HEK293T (cell line): ENCODE measurements around the gene TEKT2.

Experiments used
- CTCF ChIA-PET: fragments of 350-600 bp; formaldehyde crosslinking; extraction: SDS; loops from one replicate; lab custom pipeline; 2021; ENCODE audit warnings: antibody characterized with exemption, inconsistent platforms; lab: Yijun Ruan, JAX
- POLR2A ChIA-PET: fragments of 350-600 bp; formaldehyde crosslinking; extraction: SDS; loops from one replicate; lab custom pipeline; 2020; ENCODE audit warnings: antibody characterized with exemption, inconsistent platforms; lab: Yijun Ruan, JAX
- DNase-seq: peaks from one replicate; pipeline ENCODE4 v3.0.0; 2012; ENCODE audit warnings: mixed read lengths; ENCODE audit errors: extremely low spot score
- ARNT ChIP-seq: fragments of 450-650 bp; IDR thresholded peaks from 2 replicates; pipeline ENCODE4 v1.6.1; 2017; ENCODE audit warnings: mild to moderate bottlenecking
- BHLHE40 ChIP-seq: fragments of 450-650 bp; IDR thresholded peaks from 2 replicates; pipeline ENCODE4 v1.6.1; 2016; ENCODE audit warnings: mild to moderate bottlenecking, moderate library complexity, borderline replicate concordance
- CTBP1 ChIP-seq: fragments of 450-650 bp; IDR thresholded peaks from 2 replicates; pipeline ENCODE4 v1.6.1; 2016; ENCODE audit warnings: borderline replicate concordance
- ELF4 ChIP-seq: fragments of 450-650 bp; IDR thresholded peaks from 2 replicates; pipeline ENCODE4 v1.6.1; 2017; ENCODE audit warnings: antibody characterized with exemption
- FOXA1 ChIP-seq: fragments of 450-650 bp; IDR thresholded peaks from 2 replicates; pipeline ENCODE4 v1.6.1; 2016; ENCODE audit warnings: mild to moderate bottlenecking
- FOXK2 ChIP-seq: fragments of 450-650 bp; IDR thresholded peaks from 2 replicates; pipeline ENCODE4 v1.6.1; 2016; ENCODE audit warnings: mild to moderate bottlenecking
- FOXM1 ChIP-seq: fragments of 450-650 bp; IDR thresholded peaks from 2 replicates; pipeline ENCODE4 v1.6.1; 2017; ENCODE audit warnings: mild to moderate bottlenecking, borderline replicate concordance
- HDGF ChIP-seq: fragments of 450-650 bp; IDR thresholded peaks from 2 replicates; pipeline ENCODE4 v1.6.1; 2017; ENCODE audit warnings: antibody characterized with exemption, borderline replicate concordance
- L3MBTL2 ChIP-seq: fragments of 450-650 bp; conservative IDR thresholded peaks from 2 replicates; pipeline ENCODE4 v1.6.1; 2016; ENCODE audit warnings: mild to moderate bottlenecking
- LEF1 ChIP-seq: fragments of 450-650 bp; IDR thresholded peaks from 2 replicates; pipeline ENCODE4 v1.6.1; 2017; ENCODE audit warnings: mild to moderate bottlenecking, borderline replicate concordance
- NFRKB ChIP-seq: fragments of 450-650 bp; IDR thresholded peaks from 2 replicates; pipeline ENCODE4 v1.6.1; 2016; ENCODE audit warnings: mild to moderate bottlenecking, moderate library complexity
- PKNOX1 ChIP-seq: fragments of 450-650 bp; IDR thresholded peaks from 2 replicates; pipeline ENCODE4 v1.6.1; 2016
- SP1 ChIP-seq: fragments of 450-650 bp; IDR thresholded peaks from 2 replicates; pipeline ENCODE4 v1.6.1; 2017
- SUZ12 ChIP-seq: fragments of 450-650 bp; IDR thresholded peaks from 2 replicates; pipeline ENCODE4 v1.6.1; 2016; ENCODE audit warnings: mild to moderate bottlenecking
- TARDBP ChIP-seq: fragments of 450-650 bp; IDR thresholded peaks from 2 replicates; pipeline ENCODE4 v1.6.1; 2016
- ZNF384 ChIP-seq: fragments of 450-650 bp; IDR thresholded peaks from 2 replicates; pipeline ENCODE4 v1.6.1; 2016

Gene TEKT2

GRCh38 chr1:36111151-36111550 is 27.3 kb downstream of the TEKT2 start:
- ChIA-PET POLR2A (interaction anchor here (1.4 kb wide), 1 partner anchor 8 kb away, joined by 3 read pairs; no protein-coding TSS in a partner anchor), CTCF (interaction anchor here (1.2 kb wide), 1 partner anchor 24 kb away, joined by 4 read pairs; no protein-coding TSS in a partner anchor)
- TF ChIP-seq LEF1 (no peak), NFRKB (no peak), ZNF384 (no peak), SUZ12 (no peak), FOXM1 (no peak), HDGF (no peak), ELF4 (no peak), FOXK2 (no peak), ARNT (no peak), SP1 (no peak), TARDBP (no peak), BHLHE40 (no peak), CTBP1 (no peak), PKNOX1 (no peak), L3MBTL2 (no peak), FOXA1 (no peak)
- no peak for DNase-seq

- TF ChIP-seq BHLHE40 = no peak
- no peak for TF ChIP-seq L3MBTL2
- no peak for DNase-seq
- POLR2A ChIA-PET = no interaction called here
- CTCF ChIA-PET = no interaction called here
Measured at GRCh38 chr1:36112823-36113222, 28.9 kb downstream of the TEKT2 start.

GRCh38 chr1:36114371-36114770 is 30.5 kb downstream of the TEKT2 start:
- TF ChIP-seq PKNOX1 (no peak), FOXA1 (no peak)
- no peak for DNase-seq
- ChIA-PET POLR2A (no interaction called here), CTCF (interaction anchor here (0.6 kb wide), 1 partner anchor 202 kb away, joined by 3 read pairs; no protein-coding TSS in a partner anchor)

- CTCF ChIA-PET = interaction anchor here (1.0 to 4.0 kb wide), 2 partner anchors 16 to 19 kb away, joined by 3 to 20 read pairs; no protein-coding TSS in a partner anchor
- DNase-seq = no peak
- POLR2A ChIA-PET = interaction anchor here (0.8 to 1.0 kb wide), 3 partner anchors 12 to 34 kb away, joined by 3 read pairs; partner anchors contain the start of gene TRAPPC3
- TF ChIP-seq ZNF384 (no peak), NFRKB (no peak), FOXK2 (no peak), CTBP1 (no peak), SP1 (no peak), FOXA1 (no peak), TARDBP (no peak), BHLHE40 (no peak), LEF1 (no peak), L3MBTL2 (no peak)
Measured at GRCh38 chr1:36115200-36115669, 31.3 kb downstream of the TEKT2 start.

GRCh38 chr1:36115931-36116330 is 32.0 kb downstream of the TEKT2 start:
- no peak for TF ChIP-seq SP1
- no peak for TF ChIP-seq TARDBP
- no peak for TF ChIP-seq ELF4
- TF ChIP-seq CTBP1 = no peak
- ChIA-PET POLR2A (interaction anchor here (0.8 to 1.0 kb wide), 3 partner anchors 12 to 33 kb away, joined by 3 read pairs; partner anchors contain the start of gene TRAPPC3), CTCF (interaction anchor here (1.0 to 4.0 kb wide), 2 partner anchors 15 to 19 kb away, joined by 3 to 20 read pairs; no protein-coding TSS in a partner anchor)
- DNase-seq = no peak

GRCh38 chr1:36116901-36117300 is 33.0 kb downstream of the TEKT2 start:
- TF ChIP-seq ARNT (no peak), L3MBTL2 (no peak), SP1 (no peak), ZNF384 (no peak), SUZ12 (no peak), LEF1 (no peak), ELF4 (no peak), FOXK2 (no peak), HDGF (no peak), BHLHE40 (no peak), TARDBP (no peak), PKNOX1 (no peak), NFRKB (no peak), FOXA1 (no peak), FOXM1 (no peak), CTBP1 (no peak)
- CTCF ChIA-PET = interaction anchor here (4.0 kb wide), 1 partner anchor 18 kb away, joined by 20 read pairs; no protein-coding TSS in a partner anchor
- POLR2A ChIA-PET = interaction anchor here (0.9 to 1.0 kb wide), 3 partner anchors 11 to 18 kb away, joined by 3 read pairs; no protein-coding TSS in a partner anchor
- no peak for DNase-seq
